ENCODE results near the gene PSMG4.

DNA sequence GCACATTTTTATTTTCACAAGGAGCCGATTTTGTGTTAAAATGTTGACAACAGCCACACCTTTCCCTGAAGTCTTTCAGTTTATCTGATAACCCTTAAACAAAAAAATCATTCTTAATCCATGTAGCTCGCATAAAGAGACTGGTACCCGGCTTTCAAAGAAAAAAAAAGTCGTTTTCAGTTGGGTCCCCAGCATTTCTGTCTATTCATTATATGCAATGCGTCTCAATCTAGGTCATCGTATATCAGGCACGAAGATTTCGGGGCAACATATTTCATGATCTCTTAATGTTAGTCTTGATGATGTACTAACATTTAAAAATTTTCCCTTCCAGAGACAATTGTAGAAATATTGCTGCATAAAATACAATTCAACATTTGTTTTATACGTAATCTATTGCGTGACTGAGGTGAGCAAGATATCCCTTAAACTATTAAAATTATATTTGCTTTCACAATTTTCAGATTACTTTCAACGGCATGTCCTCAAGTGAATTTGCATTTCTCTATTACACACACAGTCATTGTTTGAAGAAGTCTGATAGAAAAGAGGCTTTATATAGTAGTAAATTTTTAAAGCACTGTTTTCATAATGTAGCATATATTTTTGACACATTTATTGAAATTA, 28.4 kb upstream of the PSMG4 start:
- TF ChIP-seq ZNF600 (tag by site-specific recombination; IDR thresholded peaks at IDR 0.05) (no peak), ZNF19 (tag by site-specific recombination; IDR thresholded peaks at IDR 0.05; ENCODE audit: low read depth) (no peak), ZNF530 (tag by site-specific recombination; IDR thresholded peaks at IDR 0.05; ENCODE audit: low read depth) (no peak), ZNF274 (IDR thresholded peaks at IDR 0.05; ENCODE audit: low read length) (no peak), ZNF274 (tag by site-specific recombination; IDR thresholded peaks at IDR 0.05; ENCODE audit: borderline replicate concordance) (no peak), ZNF549 (tag by site-specific recombination; IDR thresholded peaks at IDR 0.05) (no peak)
- TF ChIP-seq, protein P1, sequence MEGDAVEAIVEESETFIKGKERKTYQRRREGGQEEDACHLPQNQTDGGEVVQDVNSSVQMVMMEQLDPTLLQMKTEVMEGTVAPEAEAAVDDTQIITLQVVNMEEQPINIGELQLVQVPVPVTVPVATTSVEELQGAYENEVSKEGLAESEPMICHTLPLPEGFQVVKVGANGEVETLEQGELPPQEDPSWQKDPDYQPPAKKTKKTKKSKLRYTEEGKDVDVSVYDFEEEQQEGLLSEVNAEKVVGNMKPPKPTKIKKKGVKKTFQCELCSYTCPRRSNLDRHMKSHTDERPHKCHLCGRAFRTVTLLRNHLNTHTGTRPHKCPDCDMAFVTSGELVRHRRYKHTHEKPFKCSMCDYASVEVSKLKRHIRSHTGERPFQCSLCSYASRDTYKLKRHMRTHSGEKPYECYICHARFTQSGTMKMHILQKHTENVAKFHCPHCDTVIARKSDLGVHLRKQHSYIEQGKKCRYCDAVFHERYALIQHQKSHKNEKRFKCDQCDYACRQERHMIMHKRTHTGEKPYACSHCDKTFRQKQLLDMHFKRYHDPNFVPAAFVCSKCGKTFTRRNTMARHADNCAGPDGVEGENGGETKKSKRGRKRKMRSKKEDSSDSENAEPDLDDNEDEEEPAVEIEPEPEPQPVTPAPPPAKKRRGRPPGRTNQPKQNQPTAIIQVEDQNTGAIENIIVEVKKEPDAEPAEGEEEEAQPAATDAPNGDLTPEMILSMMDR (tag by site-specific recombination; IDR thresholded peaks at IDR 0.05), result no peak

Measured in HEK293 (cell line).